Activated CD8-positive, alpha-beta memory T cell treated with anti-CD3 and anti-CD28 coated beads, Interleukin-2, amount 50 U/mL, for 1 hour (primary cell): ENCODE results near the gene SPPL2A.
"Not testable (repeated sequence)": the region's sequence is repeated elsewhere in the genome, so short reads cannot be mapped to it uniquely, and the experiment has no call there.

Source experiments
- DNase-seq: peaks from one replicate; pipeline ENCODE4 v3.0.0-alpha.2; 2020; ENCODE audit errors: extremely low read depth

The SPPL2A gene

GRCh38 chr15:50765195-50765967 lies at the start of gene SPPL2A:
SPPL2A (minus strand) TSS chr15:50765706; CDS start chr15:50765533, 173 bp downstream.
- DNase-seq: peak; percentile 36

DNA sequence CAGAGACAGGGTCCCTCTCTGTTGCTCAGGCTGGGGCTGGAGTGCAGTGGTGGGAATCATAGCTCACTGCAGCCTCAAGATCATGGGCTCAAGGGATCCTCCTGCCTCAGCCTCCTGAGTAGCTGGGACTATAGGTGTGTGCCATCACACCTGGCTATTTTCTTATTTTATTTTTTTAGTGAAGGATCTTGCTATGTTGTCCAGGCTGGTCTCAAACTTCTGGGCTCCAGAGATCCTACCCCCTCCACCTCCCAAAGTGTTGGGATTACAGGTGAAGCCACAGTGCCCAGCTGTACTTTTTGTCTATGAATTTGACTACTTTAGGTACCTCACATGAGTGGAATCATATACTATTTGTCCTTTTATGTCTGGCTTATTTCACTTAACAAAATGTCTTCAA lies 49.1 kb upstream of the SPPL2A start:
- no peak for DNase-seq

GRCh38 chr15:50813865-50814264 lies 48.4 kb upstream of the SPPL2A start:
- DNase-seq: no peak

DNA sequence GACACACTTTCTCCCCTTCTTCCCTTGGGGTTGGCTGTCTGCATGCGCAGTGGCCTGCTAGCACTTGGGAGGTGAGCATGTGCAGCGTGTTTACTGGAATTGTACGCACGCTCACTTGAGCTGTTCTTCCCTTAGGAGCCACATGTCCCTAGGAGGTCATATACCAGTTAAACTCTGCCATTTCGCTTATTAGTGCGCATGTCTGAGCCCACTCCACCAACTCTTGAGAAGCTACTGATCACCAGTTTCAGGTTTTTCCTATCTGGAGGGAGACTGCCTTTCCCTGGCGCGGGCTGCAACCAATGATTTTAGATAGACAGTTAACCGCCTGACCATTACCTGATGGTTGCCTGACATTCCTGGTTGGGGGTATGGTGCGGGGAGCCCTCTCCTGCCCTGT lies 47.6 kb upstream of the SPPL2A start:
- DNase-seq: no peak

GRCh38 chr15:50812181-50812506 lies 46.6 kb upstream of the SPPL2A start:
- not testable (repeated sequence) for DNase-seq

DNA sequence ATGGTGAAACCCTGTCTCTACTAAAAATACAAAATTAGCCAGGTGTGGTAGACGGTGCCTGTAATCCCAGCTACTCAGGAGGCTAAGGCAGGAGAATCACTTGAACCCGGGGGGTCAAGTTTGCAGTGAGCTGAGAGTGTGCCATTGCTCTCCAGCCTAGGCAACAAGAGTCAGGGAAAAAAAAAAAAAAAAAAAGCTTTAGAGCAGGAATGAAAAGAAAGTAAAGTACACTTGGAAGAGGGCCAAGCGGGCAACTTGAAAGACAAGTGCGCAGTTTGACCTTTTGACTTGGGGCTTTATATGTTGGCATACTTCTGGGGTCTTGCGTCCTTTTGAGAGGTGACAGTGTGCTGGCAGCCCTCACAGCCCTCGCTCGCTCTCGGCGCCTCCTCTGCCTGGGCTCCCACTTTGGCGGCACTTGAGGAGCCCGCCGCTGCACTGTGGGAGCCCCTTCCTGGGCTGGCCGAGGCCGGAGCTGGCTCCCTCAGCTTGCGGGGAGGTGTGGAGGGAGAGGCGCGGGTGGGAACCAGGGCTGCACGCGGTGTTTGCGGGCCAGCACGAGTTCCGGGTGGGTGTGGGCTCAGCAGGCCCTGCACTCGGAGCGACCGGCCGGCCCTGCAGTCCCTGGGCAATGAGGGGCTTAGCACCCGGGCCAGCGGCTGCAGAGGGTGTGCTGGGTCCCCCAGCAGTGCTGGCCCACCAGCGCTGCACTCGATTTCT lies 46.1 kb upstream of the SPPL2A start:
- DNase-seq: not testable (repeated sequence)

DNA sequence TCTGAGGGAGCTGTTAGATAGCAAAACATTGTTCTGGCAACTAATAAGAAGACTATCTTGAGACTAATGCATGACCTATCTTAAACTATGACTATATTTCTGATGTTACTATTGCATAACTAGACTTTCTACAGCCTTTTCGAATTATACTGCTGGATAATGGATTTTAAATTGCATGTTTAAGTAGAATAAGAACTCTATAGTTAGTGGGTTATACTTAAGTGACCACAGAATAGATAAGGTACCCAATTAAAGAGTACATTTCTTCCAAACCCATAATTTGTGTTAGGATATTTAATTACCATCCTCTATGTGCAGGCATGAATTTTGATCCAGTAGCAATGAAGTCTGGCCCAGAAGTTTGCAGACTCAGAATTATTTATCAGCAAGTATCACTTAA lies 44.6 kb upstream of the SPPL2A start:
- DNase-seq: no peak

GRCh38 chr15:50808728-50809127 lies 43.2 kb upstream of the SPPL2A start:
- DNase-seq: no peak

DNA sequence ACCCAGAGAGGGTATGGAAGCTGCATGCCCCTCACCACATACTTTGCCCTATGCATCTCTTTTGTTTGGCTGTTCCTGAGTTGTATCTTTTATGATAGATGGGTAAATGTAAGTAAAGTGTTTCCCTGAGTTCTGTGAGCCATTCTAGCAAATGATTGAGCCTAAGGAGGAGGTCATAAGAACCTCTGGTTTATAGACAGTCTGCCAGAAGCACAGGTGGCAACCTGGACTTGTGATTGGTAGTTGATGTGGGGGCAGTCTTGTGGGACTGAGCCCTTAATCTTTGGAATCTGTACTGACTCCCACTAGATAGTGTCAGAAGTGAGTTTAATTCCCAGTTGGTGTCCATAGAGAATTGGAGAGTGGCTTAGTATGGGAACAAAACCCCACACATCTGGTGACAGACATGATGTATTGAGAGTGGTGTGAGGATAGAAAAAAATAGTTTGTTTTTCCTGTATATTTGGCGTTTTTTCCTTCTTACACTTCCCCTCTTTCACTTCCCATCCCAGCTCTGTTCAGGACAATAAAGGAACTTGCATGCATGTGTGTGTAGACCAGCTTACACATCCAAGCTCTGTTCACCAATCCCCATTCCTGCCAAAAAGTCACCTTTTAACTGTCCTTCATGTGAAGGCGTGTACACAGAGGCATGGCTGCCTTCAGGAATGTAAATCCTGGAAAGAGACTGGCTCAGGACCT lies 38.1 kb upstream of the SPPL2A start:
- DNase-seq: no peak

DNA sequence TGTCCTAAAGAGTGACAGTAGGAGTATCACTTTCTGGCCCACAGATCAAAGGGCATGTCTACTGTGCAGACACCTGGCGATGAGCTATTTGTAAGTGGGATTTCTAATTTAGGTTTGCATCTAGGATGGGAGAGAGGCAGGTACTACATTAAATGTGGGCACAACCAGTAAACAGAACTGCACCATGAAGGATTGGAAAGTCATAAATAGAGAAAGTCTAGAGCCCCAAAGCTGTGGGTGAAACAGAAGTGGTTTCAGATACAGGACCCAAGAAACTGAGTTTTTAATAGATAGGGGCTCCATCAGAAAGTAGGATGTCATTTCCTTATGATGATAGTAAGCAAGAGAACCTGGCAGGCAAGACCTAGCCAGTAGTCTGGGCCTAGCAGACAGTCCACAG lies 35.2 kb upstream of the SPPL2A start:
- no peak for DNase-seq

DNA sequence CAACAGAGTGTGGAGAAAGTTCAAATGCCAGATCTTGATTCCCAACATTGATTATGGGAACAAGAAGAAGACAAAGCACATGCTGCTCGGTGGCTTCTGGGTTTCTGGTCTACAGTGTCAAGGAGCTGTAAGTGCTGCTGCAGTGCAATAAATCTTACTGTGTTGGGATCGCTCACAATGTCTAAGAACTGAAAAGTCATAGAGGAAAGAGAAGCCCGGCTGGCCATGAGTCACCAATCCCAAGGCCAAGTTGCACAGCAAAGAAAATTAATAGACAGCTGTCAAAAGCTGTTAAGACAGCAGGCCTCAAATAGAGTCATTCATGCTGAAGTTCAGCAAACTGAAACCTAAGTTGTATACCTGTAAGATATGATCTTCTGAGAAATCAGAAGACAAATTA lies 33.2 kb upstream of the SPPL2A start:
- DNase-seq: no peak

- no peak for DNase-seq
Observed at GRCh38 chr15:50797926-50798325, 32.4 kb upstream of the SPPL2A start.

DNA sequence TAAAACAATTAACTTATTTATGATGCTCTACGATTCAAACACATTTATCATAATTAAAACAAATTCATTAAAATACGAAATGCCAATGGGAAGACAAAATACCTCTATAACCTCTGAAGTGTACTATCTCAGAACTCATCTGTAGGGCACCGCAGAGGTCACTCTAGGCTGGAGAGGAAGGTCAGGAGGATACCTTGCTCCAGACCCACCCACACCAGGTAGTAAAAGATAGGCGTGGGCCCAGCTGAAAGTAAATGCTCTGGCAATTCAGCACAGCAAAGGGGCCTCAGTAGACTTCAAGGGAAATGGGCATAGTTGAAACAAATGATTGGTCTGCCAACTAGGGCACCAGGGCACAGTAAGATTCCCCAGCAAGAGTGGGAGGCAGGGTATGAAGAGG lies 26.0 kb upstream of the SPPL2A start:
- DNase-seq: no peak

GRCh38 chr15:50790778-50791453 lies 25.4 kb upstream of the SPPL2A start:
- DNase-seq: no peak

- DNase-seq: no peak
Observed at GRCh38 chr15:50786871-50787270, 21.4 kb upstream of the SPPL2A start.

DNA sequence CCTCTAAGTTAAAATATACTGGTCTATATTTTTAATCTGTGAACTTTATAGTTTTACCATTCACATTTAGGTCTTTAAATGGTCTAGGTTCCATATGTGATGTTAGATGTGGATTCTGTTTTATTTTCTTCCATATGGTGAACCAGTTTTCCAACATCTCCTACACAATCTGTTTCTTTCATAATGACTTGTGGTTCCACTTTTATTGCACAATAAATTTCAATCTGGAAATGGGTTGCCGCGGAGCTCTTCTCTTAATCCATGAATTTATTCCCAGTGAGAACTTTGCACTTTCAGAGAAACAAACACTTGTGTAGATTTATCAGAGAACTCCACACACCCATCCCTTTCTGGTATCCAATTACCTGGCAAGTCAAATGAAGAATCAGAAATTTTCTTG lies 20.9 kb upstream of the SPPL2A start:
- DNase-seq: no peak

DNA sequence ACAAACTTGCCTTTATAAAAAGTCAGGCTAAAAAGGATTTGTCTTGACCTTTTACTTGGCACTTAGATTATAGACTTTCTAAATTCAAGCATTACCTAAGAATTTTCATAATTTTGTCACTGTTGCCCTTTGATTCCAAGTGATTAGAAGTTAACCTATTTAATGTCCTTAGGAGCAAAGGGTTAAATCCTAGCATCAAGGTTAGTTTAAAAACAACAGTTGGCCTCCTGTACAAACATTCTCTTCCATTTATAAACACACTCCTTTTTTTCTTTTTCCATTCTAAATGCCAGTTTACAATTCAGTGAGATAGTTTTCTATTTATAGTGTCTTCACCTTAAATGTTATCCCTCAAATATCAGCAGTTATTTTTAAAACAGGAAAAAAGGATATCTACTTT lies 18.4 kb upstream of the SPPL2A start:
- DNase-seq: no peak

DNA sequence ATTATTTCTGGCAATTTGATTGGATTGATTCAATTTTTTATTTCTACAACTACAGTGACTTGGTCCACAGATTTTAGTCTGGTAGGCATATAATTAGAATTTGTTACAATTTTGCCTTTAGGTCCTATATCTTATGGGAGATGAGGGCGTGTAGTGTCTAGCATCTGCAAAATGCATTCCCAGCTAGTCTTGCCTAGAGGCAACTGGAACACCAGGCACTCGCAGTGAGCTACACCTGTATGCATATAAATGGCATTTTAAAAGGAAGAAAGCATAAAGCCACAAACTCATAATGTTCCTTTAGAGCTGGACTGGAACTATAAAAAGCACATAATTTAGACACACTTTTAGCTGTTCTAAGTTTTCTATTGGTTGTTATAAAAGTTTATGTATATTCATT lies 17.9 kb upstream of the SPPL2A start:
- DNase-seq: no peak

DNA sequence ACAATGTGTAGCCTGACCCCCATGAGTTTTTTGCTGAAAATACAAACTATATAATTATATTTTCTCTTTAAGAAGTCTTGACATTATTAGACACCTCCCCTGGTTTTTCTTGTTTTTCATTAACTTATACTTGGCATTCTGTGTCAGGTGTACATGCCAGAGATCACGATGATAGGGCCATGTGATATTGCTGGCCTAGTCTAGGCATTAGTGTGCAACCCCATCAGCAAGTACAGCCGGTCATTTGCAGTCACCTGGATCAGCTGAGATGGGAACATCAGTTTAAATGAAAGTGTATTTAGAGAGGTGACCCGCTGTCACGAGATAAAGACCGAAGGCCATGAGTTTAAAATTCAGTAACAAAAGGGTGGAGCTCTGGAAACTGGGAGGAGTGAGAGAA lies 12.6 kb upstream of the SPPL2A start:
- DNase-seq: no peak

- no peak for DNase-seq
Observed at GRCh38 chr15:50777042-50777441, 11.5 kb upstream of the SPPL2A start.

- DNase-seq: no peak
Observed at GRCh38 chr15:50774450-50774849, 8.9 kb upstream of the SPPL2A start.

DNA sequence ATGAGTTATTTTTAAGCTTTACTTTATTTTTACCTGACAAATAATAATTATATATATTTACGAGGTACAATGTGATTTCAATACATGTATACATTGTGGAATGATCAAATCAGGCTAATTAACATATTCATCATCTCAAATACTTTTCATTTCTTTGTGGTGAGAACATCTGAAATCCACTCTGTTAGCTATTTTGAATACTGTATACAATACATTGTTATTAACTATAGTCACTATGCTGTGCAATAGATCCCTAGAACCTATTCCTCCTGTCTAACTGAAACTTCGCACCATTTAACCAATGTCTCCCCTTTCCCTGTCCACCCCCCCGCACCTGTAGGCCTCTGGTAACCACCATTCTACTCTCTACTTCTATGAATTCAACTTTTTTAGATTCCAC lies 7.9 kb upstream of the SPPL2A start:
- no peak for DNase-seq
